ENCODE results near the gene SBF2.

GRCh38 chr11:10181811-10182210 lies 112.2 kb downstream of the SBF2 start:
- TF ChIP-seq CTCF (conservative IDR thresholded peaks at IDR 0.05; ENCODE audit: low read depth, low read length) (peak; percentile 64), EZH2 (IDR thresholded peaks at IDR 0.05; ENCODE audit: low read length, unreplicated experiment) (no peak)
